ENCODE measurements around the gene PHF8. TPM values are rescaled to one million over a fixed set of nuclear protein-coding genes. Genes with fewer than 3 reads are reported as not detected.

The PHF8 gene
- total and polyA plus RNA-seq, 9 of the 15 experiments (the other 6 are each of a cell fraction or from before 2014, with no cell fraction given) = 2.5 to 25.7 (median 12.1) TPM

DNA sequence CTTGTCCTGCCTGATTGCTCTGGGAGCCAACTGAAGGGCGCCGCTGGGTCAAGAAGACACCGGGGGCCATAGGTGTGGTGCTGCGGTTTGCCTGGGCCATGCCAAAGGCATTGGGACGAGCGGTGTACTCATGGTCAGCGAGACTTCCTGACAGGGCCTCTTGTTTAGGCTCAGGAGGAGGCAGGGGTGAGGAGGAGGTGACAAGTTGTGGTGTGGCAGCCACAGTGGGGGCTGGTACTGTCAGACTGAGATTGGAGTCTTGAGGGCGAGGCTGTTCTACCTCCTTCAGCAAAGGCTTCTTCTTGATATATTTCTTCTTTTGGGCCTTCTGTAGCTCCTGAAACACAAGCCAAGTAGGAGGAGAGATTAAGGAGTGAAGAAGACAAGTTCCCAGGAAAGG lies 104.1 kb downstream of the PHF8 start (continued):
- TF ChIP-seq, protein P1, sequence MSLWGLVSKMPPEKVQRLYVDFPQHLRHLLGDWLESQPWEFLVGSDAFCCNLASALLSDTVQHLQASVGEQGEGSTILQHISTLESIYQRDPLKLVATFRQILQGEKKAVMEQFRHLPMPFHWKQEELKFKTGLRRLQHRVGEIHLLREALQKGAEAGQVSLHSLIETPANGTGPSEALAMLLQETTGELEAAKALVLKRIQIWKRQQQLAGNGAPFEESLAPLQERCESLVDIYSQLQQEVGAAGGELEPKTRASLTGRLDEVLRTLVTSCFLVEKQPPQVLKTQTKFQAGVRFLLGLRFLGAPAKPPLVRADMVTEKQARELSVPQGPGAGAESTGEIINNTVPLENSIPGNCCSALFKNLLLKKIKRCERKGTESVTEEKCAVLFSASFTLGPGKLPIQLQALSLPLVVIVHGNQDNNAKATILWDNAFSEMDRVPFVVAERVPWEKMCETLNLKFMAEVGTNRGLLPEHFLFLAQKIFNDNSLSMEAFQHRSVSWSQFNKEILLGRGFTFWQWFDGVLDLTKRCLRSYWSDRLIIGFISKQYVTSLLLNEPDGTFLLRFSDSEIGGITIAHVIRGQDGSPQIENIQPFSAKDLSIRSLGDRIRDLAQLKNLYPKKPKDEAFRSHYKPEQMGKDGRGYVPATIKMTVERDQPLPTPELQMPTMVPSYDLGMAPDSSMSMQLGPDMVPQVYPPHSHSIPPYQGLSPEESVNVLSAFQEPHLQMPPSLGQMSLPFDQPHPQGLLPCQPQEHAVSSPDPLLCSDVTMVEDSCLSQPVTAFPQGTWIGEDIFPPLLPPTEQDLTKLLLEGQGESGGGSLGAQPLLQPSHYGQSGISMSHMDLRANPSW (CRISPR knock-in tag; IDR thresholded peaks at IDR 0.05) = no peak

DNA sequence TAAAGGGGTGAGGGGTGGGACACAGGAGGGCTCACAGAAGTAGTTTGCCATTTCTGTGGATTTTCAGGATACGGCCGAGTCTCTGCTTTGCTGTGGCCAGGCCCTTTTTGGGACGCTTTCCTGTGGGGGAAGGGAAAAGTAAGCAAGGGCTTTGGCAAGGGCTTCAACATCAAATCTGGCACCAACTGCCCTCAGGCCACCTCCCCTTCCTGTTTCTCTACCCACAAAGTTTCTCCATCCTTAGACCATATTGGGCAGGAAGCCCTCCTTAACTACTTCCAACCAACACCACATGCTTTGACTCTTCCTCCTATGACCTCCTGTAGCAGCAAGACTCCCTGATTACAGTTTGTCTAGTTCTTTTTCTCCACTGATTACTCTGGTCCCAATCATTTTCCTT lies 105.1 kb downstream of the PHF8 start:
- ATAC-seq (no peak), FAIRE-seq (no peak), DNase-seq (ENCODE audit: extremely low read depth in 1 of 4, low spot score in 3 of 4) (no peak)
- in situ Hi-C loops (cut with MboI) (no loop called here), intact Hi-C loops (cut with micrococcal nuclease) (no loop called here)
- CTCF ChIA-PET (ENCODE audit: low intra/inter-chr PET ratio) = no interaction called here
- TF ChIP-seq NFXL1 (CRISPR knock-in tag; IDR thresholded peaks at IDR 0.05) = no peak
- TF ChIP-seq ZNF274 (IDR thresholded peaks at IDR 0.05; ENCODE audit: borderline replicate concordance, low read depth, low read length) = no peak
- no peak for TF ChIP-seq BHLHE40 (IDR thresholded peaks at IDR 0.05; ENCODE audit: low read length)
- no peak for TF ChIP-seq TRIM28 (IDR thresholded peaks at IDR 0.05)
- TF ChIP-seq, protein P2, sequence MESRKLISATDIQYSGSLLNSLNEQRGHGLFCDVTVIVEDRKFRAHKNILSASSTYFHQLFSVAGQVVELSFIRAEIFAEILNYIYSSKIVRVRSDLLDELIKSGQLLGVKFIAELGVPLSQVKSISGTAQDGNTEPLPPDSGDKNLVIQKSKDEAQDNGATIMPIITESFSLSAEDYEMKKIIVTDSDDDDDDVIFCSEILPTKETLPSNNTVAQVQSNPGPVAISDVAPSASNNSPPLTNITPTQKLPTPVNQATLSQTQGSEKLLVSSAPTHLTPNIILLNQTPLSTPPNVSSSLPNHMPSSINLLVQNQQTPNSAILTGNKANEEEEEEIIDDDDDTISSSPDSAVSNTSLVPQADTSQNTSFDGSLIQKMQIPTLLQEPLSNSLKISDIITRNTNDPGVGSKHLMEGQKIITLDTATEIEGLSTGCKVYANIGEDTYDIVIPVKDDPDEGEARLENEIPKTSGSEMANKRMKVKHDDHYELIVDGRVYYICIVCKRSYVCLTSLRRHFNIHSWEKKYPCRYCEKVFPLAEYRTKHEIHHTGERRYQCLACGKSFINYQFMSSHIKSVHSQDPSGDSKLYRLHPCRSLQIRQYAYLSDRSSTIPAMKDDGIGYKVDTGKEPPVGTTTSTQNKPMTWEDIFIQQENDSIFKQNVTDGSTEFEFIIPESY (CRISPR knock-in tag; IDR thresholded peaks at IDR 0.05) = no peak
- no peak for TF ChIP-seq SAP30 (IDR thresholded peaks at IDR 0.05; ENCODE audit: borderline replicate concordance, insufficient read depth, low read depth, low read length, poor library complexity, severe bottlenecking)
- no peak for TF ChIP-seq ZNF282 (CRISPR knock-in tag; IDR thresholded peaks at IDR 0.05)
- no peak for TF ChIP-seq PTBP1 (IDR thresholded peaks at IDR 0.05; ENCODE audit: low read depth, low read length)
- TF ChIP-seq ZNF347 (CRISPR knock-in tag; IDR thresholded peaks at IDR 0.05; ENCODE audit: low read depth) = no peak
- no peak for TF ChIP-seq POLR2A (conservative IDR thresholded peaks at IDR 0.05)
- TF ChIP-seq ELF1 (tag; IDR thresholded peaks at IDR 0.05) = no peak
- no peak for TF ChIP-seq CCNT2 (IDR thresholded peaks at IDR 0.05; ENCODE audit: borderline replicate concordance, extremely low read depth, insufficient read length, low read depth, low read length)
- TF ChIP-seq, protein P1 (CRISPR knock-in tag; IDR thresholded peaks at IDR 0.05) = no peak
- no peak for TF ChIP-seq PHTF2 (CRISPR knock-in tag; IDR thresholded peaks at IDR 0.05)
- no peak for TF ChIP-seq MCM2 (IDR thresholded peaks at IDR 0.05; ENCODE audit: low read depth)
- BruUV-seq (replicated peaks) = no TSS peak
- H3K9me3 ChIP-seq (replicated peaks; ENCODE audit: control insufficient read depth, insufficient read depth, low read depth, low read length) = no peaks in the 10 kb centered on the region
- no peaks in the 10 kb centered on the region for H3K4me1 ChIP-seq (replicated peaks in 1 of 2; ENCODE audit: control insufficient read depth in 2 of 2, insufficient read depth in 2 of 2, low read length in 2 of 2)
- H3K4me3 ChIP-seq = no peak overlapping the region
- POLR2A ChIA-PET = no interaction called here
- no peaks in the 10 kb centered on the region for H4K20me1 ChIP-seq (replicated peaks; ENCODE audit: control insufficient read depth, insufficient read depth, low read length)
- H3K9me1 ChIP-seq (ENCODE audit: control insufficient read depth, insufficient read depth, low read length) = no peaks in the 10 kb centered on the region
- H3K27me3 ChIP-seq (ENCODE audit: control insufficient read depth in 2 of 2, insufficient read depth in 2 of 2, low read length in 2 of 2) = no peaks in the 10 kb centered on the region
- no peak overlapping the region for H3K9ac ChIP-seq (ENCODE audit: insufficient read depth in 1 of 2, low read depth in 2 of 2, low read length in 2 of 2)
- 94% methylated on average over 3 of the region's 3 CpGs for WGBS (ENCODE audit: insufficient coverage, low coverage, missing lambda C conversion rate)
- H3K27ac ChIP-seq (ENCODE audit: extremely low read depth, low read depth, low read length) = no peak overlapping the region
- H3K79me2 ChIP-seq (ENCODE audit: control insufficient read depth, insufficient read depth, low read length) = no peaks in the 10 kb centered on the region
- no peak overlapping the region for H2AFZ ChIP-seq (ENCODE audit: low read depth, low read length)
- peaks cover 19% of the 10 kb centered on the region for H3K36me3 ChIP-seq (ENCODE audit: control insufficient read depth, insufficient read depth, low read length)
- no peak overlapping the region for H3K4me2 ChIP-seq (ENCODE audit: insufficient read depth, low read length)

Data from K562 (cell line).